HG03439 (cell line): ENCODE results near the gene UBAC1.
"Not testable (repeated sequence)": the region's sequence is repeated elsewhere in the genome, so short reads cannot be mapped to it uniquely, and the experiment has no call there.

Source experiments
- ATAC-seq: cut with Tn5 transposase; IDR thresholded peaks from one replicate; pipeline ENCODE4 v1.9.1; 2021; ENCODE audit warnings: mild to moderate bottlenecking, moderate library complexity; ENCODE audit not compliant: unreplicated experiment

The UBAC1 gene

DNA sequence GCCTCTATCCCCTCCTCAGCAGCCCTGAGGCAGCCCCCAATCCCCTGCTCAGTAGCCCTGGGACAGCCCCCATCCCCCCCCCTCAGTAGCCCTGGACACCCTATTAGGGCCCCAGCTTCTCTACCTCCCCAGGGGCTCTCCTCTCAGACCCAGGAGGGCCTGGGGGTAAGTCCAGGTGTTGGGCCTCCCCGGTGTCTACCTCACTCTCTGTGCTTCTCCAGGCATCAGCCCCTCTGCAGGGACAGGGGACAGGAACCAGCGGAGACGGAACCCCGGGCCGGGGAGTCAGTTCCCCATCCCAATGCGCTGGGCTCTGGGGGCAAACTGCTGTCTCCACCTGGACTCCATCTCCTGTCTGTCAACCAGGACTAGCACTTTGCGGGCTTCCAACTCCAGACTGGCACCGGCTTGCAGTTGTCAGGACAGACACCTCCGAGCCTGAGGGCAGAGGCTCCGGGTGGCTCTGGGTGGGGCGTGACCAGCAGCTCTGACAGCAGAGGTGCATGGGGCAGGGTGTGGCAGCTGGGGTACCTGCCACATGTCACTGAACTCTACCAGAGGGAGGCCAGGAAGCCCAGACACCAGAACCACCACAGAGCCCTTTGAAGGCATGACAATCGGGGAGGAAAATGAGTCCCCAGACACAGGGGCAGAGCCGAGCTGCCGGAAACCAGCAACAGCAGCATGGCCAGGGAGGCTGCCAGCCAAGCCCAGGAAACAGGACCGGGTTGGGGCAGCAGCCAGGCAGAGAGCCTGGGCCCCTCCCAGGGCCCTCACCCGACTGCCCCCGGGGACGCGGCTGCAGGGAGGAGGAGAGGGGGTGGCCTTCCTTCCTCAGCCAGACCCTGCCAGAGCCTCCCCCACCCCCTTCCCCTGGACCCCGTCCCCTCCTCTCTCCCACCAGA lies 17.7 kb upstream of the UBAC1 start:
- no peak for ATAC-seq

- ATAC-seq = no peak
These were observed 15.8 kb upstream of the UBAC1 start for GRCh38 chr9:135976944-135977343.

- ATAC-seq = no peak
These were observed 15.4 kb upstream of the UBAC1 start for GRCh38 chr9:135976531-135976930.

GRCh38 chr9:135975834-135976233 lies 14.7 kb upstream of the UBAC1 start:
- no peak for ATAC-seq

GRCh38 chr9:135974220-135974573 lies 13.0 kb upstream of the UBAC1 start:
- ATAC-seq = no peak

- no peak for ATAC-seq
These were observed 12.4 kb upstream of the UBAC1 start for GRCh38 chr9:135973277-135974219.

DNA sequence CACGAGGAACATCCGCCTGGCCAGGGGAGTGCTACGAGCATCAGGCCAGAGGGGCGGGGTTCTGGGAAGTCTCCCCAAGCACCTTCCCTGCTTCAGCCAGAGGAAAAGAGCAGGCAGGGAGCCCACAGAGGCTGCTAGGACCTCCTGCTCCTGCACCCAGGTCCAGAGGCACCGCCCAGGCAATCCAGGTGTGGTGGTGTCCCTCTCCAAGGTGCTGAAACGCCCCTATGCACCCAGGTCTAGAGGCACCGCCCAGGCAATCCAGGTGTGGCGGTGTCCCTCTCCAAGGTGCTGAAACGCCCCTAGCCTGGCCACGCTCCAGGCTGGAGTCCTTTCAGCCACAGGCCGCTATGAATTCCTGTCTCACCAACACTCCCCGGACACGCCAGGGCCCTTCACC lies 10.7 kb upstream of the UBAC1 start:
- no peak for ATAC-seq

DNA sequence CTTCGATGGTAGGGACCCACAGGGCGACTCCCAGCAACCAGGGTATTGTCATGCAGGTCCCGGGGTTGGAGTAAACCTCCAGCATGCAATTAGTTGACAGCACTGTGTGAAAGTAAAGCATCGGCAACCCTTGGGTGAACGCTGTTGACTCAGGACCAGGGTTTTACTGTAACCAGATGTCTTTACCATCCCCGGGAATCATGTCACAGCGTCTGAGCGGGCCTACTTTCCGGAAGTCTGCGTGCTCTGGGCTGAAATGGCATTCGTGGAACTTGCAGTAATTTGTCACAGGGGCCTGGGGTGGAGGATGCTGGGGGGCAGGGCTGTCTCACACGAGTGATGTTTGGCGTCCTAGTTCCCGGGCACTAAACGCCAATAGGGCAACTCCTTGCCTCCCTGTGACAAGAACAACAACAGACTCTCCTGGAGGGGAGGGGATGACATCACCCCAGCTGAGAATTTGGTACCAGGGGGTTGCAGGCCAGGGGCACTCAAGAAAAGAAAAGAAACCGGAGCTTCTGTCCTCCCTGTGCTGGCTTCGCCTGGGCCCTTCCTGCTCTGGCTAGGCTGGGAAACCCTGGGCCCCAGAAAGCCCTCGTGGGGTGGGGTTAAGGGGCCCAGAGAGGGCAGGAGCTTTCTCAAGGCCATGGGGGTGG lies 10.1 kb upstream of the UBAC1 start:
- ATAC-seq = no peak

GRCh38 chr9:135970128-135970815 lies 9.1 kb upstream of the UBAC1 start:
- ATAC-seq = no peak

GRCh38 chr9:135969064-135969683 lies 8.0 kb upstream of the UBAC1 start:
- ATAC-seq = no peak

DNA sequence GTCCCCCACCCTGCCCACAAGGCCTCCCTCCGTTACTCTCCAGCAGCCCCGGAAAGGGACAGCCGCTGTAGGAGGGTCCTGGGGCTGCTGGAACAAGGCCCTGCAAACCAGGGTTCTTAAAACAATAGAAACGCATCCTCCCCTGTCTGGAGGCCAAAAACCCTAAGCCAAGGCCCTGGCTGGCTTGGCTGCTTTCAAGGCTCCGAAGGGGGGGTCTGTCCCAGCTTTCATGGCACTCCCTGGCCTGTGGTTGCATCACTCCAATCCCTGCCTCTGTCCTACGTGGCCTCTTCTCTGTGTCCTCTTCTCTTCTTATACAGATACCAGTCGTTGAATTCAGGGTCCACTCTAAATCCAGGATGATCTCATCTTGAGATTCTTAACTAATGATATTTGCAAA lies 7.4 kb upstream of the UBAC1 start:
- ATAC-seq = no peak

- no peak for ATAC-seq
These were observed 6.9 kb upstream of the UBAC1 start for GRCh38 chr9:135968083-135968476.

- ATAC-seq = not testable (repeated sequence)
These were observed 5.7 kb upstream of the UBAC1 start for GRCh38 chr9:135966916-135967260.

- no peak for ATAC-seq
These were observed 4.1 kb upstream of the UBAC1 start for GRCh38 chr9:135965124-135965756.

- ATAC-seq = no peak
These were observed 2.8 kb upstream of the UBAC1 start for GRCh38 chr9:135963938-135964337.

DNA sequence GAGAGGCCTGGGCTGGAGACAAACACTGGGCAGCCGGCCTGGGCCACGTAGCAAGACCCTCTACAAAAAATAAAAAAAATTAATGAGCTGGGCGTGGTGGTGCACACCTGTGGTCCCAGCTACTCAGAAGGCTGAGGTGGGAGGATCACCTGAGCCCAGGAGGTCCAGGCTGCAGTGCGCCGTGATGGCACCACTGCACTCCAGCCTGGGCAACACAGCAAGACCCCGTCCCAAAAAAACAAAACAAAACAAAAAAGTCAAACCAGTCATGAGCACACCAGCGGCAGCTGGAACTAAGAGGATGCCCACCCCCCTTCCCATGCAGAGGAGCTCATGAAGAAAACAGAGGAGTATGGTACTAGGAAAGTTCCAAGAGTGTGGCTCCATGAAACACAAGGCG lies 2.2 kb upstream of the UBAC1 start:
- ATAC-seq = no peak

DNA sequence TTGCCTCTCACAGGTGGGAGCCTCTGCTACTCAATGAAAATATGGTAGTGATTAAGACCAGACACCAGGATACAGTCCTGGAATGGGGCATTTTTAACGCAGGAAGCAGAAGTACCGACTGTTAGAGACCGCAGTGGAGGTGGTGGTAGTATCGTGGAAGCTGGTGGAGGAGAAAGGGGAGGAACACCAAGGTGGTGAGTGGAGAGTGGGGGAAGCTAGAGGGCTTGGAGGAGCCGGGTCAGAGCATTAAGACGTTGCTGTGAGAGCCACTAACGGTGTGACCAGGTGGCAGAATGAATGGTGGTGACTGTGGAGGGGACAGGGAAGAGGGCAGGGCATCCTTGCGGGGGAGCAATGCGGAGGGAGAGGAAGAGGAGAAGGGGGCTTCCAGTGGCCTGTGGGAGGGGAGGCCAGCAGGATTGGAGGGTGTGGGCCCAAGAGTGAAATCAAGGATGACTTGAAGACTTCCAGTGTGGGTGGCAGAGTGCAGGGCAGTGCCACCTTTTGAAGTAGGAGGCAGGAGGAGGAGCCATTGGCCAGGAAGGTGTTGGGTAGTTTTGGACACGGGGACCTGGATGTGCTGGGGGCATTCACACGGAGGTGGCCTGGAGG lies 1.6 kb upstream of the UBAC1 start:
- no peak for ATAC-seq

DNA sequence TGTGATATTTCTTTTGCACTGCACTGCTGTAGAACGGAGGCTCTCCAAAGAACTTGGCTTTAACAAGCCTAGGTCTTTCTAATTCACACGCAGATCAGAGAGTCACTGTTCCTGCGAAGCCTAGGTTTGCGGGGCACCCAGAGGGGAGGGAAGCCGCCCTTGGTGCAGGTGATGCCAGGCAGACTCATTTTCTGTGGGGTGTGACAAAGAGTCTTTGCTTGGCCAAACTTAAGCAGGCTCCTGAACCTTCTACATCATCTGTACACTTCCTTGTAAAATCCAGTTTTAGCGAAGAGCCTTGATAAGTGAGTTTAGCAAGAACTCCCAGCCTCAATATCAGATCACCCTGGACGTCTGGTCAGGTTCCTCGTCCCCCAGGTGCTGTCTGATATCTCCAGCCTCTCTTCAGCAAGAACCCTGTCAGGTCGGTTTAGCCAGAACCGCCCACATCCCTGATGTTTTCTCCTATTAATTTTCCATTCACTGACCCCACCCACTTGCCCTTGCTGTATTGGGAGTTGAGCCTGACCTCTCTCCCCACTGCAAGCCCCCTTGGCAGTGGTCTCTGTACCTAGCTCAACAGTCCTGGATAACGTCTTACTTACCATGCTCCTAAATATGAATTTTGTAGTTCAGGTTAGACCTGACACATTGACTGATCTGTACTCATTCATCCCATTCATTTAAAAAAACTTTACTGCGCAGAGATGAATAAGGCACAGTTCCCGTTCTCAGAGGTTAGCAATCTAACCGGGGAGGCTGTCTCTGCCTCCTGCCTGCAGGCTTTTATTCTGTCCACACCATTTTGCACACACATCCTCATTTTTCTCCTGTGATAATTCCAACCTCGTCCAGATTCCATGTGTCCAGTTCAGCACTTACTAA lies 880 bp upstream of the UBAC1 start:
- no peak for ATAC-seq
